22Rv1 (cell line): ENCODE measurements around the gene ARHGAP25.

Experiments used
- H3K27ac ChIP-seq: fragments of 450-650 bp; 2 replicates; pipeline ENCODE4 v1.5.1; 2017
- CTCF ChIP-seq: fragments of 450-650 bp; IDR thresholded peaks from 2 replicates; pipeline ENCODE4 v1.5.1; 2017; ENCODE audit warnings: mild to moderate bottlenecking
- ZFX ChIP-seq: fragments of 450-650 bp; IDR thresholded peaks from 2 replicates; pipeline ENCODE4 v1.6.1; 2017; ENCODE audit warnings: antibody characterized with exemption, borderline replicate concordance

ARHGAP25 gene

GRCh38 chr2:68862889-68863288, 128.3 kb downstream of the ARHGAP25 start:
- TF ChIP-seq CTCF (no peak), ZFX (no peak)
- H3K27ac ChIP-seq = no peak overlapping the region

DNA sequence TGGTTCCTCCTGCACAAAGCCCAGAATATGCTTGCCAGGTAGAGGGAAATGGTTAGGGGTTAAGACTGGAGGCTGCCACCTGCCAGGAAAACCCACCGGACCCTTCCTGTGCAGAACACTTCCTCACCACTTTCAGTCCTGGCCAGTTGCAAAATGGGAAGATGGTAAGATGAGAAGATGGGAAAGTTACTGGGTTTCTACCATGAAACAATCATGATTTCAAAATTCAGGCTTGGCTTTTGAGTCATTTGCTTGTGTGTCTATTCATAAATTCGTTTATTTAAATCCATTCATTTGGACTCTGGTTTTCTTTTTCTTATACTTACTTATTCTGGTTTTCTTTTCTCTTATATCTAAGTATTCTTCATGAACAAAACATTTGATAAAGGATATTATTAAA, 129.4 kb downstream of the ARHGAP25 start:
- H3K27ac ChIP-seq = no peak overlapping the region
- TF ChIP-seq ZFX = no peak

DNA sequence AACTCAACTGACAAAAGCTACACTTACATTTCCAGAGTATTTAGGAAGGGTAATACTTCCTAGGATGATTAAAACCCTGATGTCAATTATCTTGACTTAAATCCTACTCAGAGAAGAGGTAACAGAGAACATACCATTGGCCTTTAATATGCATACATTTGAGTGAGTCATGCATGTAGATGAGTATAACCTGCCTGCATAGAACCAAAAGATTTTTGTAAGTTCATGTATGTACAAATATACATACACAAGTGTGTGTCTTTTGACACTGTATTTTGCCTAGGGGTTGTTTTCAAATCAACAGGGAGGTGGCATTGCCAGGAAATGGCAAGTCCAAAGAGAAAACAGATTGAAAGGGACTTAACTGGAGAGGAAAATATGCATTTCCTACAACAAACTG, 130.5 kb downstream of the ARHGAP25 start:
- no peak overlapping the region for H3K27ac ChIP-seq
- TF ChIP-seq ZFX = no peak
- TF ChIP-seq CTCF = no peak

- no peak overlapping the region for H3K27ac ChIP-seq
- TF ChIP-seq CTCF = no peak
- no peak for TF ChIP-seq ZFX
Measured at GRCh38 chr2:68870215-68870614, 135.6 kb downstream of the ARHGAP25 start.

DNA sequence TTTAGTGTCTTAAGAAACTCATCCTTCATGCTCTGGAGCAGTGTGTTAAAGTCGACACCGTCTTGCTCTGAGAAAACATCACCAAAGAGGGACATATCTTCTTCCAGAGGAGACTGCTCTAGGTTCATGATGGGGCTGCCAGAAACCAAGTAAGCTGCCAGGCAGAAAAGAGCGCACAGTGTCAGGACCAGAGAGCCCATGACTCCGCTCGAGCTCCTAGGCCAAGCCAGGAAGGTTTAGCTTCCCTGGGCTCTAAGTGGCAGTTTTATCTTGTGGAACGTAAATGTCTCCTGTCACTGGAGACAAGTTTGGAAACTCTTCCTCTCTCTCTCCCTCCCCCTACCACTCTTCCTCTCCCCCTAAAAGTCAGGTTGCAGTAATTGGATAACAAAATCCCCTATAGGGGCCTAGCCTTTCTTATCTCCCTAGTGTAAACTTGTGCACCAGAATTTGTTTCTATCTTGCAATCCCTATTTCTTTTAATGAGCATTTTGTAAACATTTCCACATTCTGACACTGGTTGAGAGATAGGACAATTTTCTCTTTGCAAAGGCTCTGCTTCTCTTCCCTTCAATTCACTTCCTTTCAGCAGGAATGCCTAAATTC, 136.7 kb downstream of the ARHGAP25 start, which contains the start of gene BMP10:
TSS of gene BMP10 (minus strand) at position 239 of the 606 bp plus-strand sequence. CDS start at position 200, 39 bp downstream.
- H3K27ac ChIP-seq = no peak within 1 kb of the TSS
- TF ChIP-seq ZFX (no peak), CTCF (no peak)
